ENCODE data around the gene SLC28A3. TPM values are rescaled to one million over a fixed set of nuclear protein-coding genes. Genes with fewer than 3 reads are reported as not detected.

Gene SLC28A3
- total and polyA plus RNA-seq, 10 of the 15 experiments (the other 5 are each of a cell fraction or from before 2014, with no cell fraction given): 0.03 to 0.39 (median 0.07) TPM; not detected in 2

- TF ChIP-seq IKZF2 (IDR thresholded peaks at IDR 0.05) (peak; percentile 68 to 81), ZNF24 (IDR thresholded peaks at IDR 0.05) (peak; percentile 30; the same call in 1 of the 2 replicates), NFIC (IDR thresholded peaks at IDR 0.05; ENCODE audit: low read depth, low read length) (no peak; the same call in none of the 2 replicates), NFYB (IDR thresholded peaks at IDR 0.05; ENCODE audit: insufficient read depth, low read depth, low read length) (no peak), SP1 (IDR thresholded peaks at IDR 0.05; ENCODE audit: low read depth, low read length) (no peak), CTCF (IDR thresholded peaks at IDR 0.05 in 2 of 3, conservative IDR thresholded peaks at IDR 0.05 in 1 of 3; ENCODE audit: control insufficient read depth in 2 of 3, extremely low read depth in 1 of 3, insufficient read depth in 1 of 3, low read depth in 3 of 3, low read length in 3 of 3) (no peak), MEF2A (IDR thresholded peaks at IDR 0.05; ENCODE audit: insufficient read depth, low read depth, low read length) (0 out of 2 replicates have a peak, but pooled peaks have one; percentile 31), PRDM15 (CRISPR knock-in tag; IDR thresholded peaks at IDR 0.05) (no peak), IRF3 (IDR thresholded peaks at IDR 0.05) (no peak), CUX1 (IDR thresholded peaks at IDR 0.05; ENCODE audit: insufficient replicate concordance, low read depth, low read length) (peak; percentile 20), RAD21 (IDR thresholded peaks at IDR 0.05; ENCODE audit: insufficient read depth, low read depth, low read length) (no peak), NR2C1 (IDR thresholded peaks at IDR 0.05) (peak; percentile 58), SREBF2 (IDR thresholded peaks at IDR 0.05; ENCODE audit: low read length) (no peak), KAT2A (conservative IDR thresholded peaks at IDR 0.05; ENCODE audit: control insufficient read depth, low read depth, low read length) (no peak), ZSCAN29 (IDR thresholded peaks at IDR 0.05) (no peak), LARP7 (IDR thresholded peaks at IDR 0.05) (no peak)
Observed at GRCh38 chr9:84293001-84293798, 47.4 kb downstream of the SLC28A3 start (continued).

Data from GM12878 (cell line).